Naive thymus-derived CD4-positive, alpha-beta T cell (primary cell): ENCODE measurements around the gene FAM156B. TPM values are rescaled to one million over a fixed set of nuclear protein-coding genes. Genes with fewer than 3 reads are reported as not detected.
"Not testable (repeated sequence)": the region's sequence is repeated elsewhere in the genome, so short reads cannot be mapped to it uniquely, and the experiment has no call there.

ENCODE experiments used
- ATAC-seq: fragments of 150-1000 bp; cut with Tn5 transposase; 2 replicates; pipeline ENCODE4 v1.10.0; 2021; ENCODE audit warnings: mild to moderate bottlenecking, moderate library complexity
- CTCF ChIA-PET: fragments of 350-600 bp; sonication (Branson Sonifier 250); formaldehyde crosslinking; loops from one replicate; lab custom pipeline; 2021; ENCODE audit warnings: antibody characterized with exemption; lab: Charles Lee
- POLR2A ChIA-PET: fragments of 350-600 bp; sonication (Branson Sonifier 250); formaldehyde crosslinking; loops from one replicate; lab custom pipeline; 2021; ENCODE audit warnings: antibody characterized with exemption, inconsistent platforms; lab: Charles Lee
- DNase-seq, 9 donors: peaks; one replicate each; pipeline versions ENCODE4 v3.0.0 to v3.0.0-alpha.2; 2020 to 2022; ENCODE audit warnings: mixed read lengths in 1 of 9
- H3K27ac ChIP-seq: one replicate; pipeline ENCODE4 v1.7.0; 2013; ENCODE audit warnings: mild to moderate bottlenecking, low read depth, low read length, moderate library complexity
- H3K27me3 ChIP-seq, 2 donors: one replicate each; pipeline ENCODE4 v1.7.0; 2013; ENCODE audit warnings: low read length in 2 of 2, mild to moderate bottlenecking in 2 of 2, moderate library complexity in 2 of 2; ENCODE audit not compliant: control insufficient read depth in 2 of 2, insufficient read depth in 2 of 2
- H3K36me3 ChIP-seq, 3 experiments: 1 replicate in 2 of 3; 2 replicates in 1 of 3; pipeline ENCODE4 v1.7.0; 2013; ENCODE audit warnings: low read length in 3 of 3, mild to moderate bottlenecking in 3 of 3, moderate library complexity in 1 of 3; ENCODE audit not compliant: insufficient read depth in 3 of 3, control insufficient read depth in 2 of 3
- H3K4me1 ChIP-seq, 2 donors: one replicate each; pipeline ENCODE4 v1.7.0; 2013; ENCODE audit warnings: low read length in 2 of 2, mild to moderate bottlenecking in 2 of 2, moderate library complexity in 1 of 2; ENCODE audit not compliant: control insufficient read depth in 2 of 2, insufficient read depth in 2 of 2
- H3K4me3 ChIP-seq: 2 replicates; pipeline ENCODE4 v1.7.0; 2013; ENCODE audit warnings: mild to moderate bottlenecking, low read length
- H3K9me3 ChIP-seq, 3 experiments: 1 replicate in 2 of 3; 2 replicates in 1 of 3; pipeline ENCODE4 v1.7.0; 2013; ENCODE audit warnings: low read length in 3 of 3; ENCODE audit not compliant: control insufficient read depth in 2 of 3
- H3K27ac Mint-ChIP-seq, 9 donors: one replicate each; pipeline ENCODE4 v1.8.0; 2020 to 2022; ENCODE audit warnings: mixed read lengths in 9 of 9, mild to moderate bottlenecking in 8 of 9, moderate library complexity in 5 of 9, inconsistent platforms in 2 of 9
- H3K27me3 Mint-ChIP-seq, 5 donors: one replicate each; pipeline ENCODE4 v1.8.0; 2021 to 2022; ENCODE audit warnings: mixed read lengths in 5 of 5, mild to moderate bottlenecking in 1 of 5
- H3K36me3 Mint-ChIP-seq, 5 donors: one replicate each; pipeline ENCODE4 v1.8.0; 2020 to 2022; ENCODE audit warnings: mixed read lengths in 5 of 5, mild to moderate bottlenecking in 3 of 5, inconsistent platforms in 1 of 5
- H3K4me1 Mint-ChIP-seq, 7 donors: one replicate each; pipeline ENCODE4 v1.8.0; 2020 to 2022; ENCODE audit warnings: mixed read lengths in 7 of 7, mild to moderate bottlenecking in 3 of 7, inconsistent platforms in 1 of 7
- H3K4me3 Mint-ChIP-seq, 10 donors: one replicate each; pipeline ENCODE4 v1.8.0; 2020 to 2022; ENCODE audit warnings: mild to moderate bottlenecking in 10 of 10, mixed read lengths in 10 of 10, moderate library complexity in 6 of 10, inconsistent platforms in 2 of 10
- H3K9me3 Mint-ChIP-seq, 11 donors: one replicate each; pipeline ENCODE4 v1.8.0; 2020 to 2022; ENCODE audit warnings: mixed read lengths in 11 of 11, mild to moderate bottlenecking in 4 of 11, inconsistent platforms in 1 of 11, moderate library complexity in 1 of 11
- intact Hi-C, 2 donors: fragments of 100-400 bp; cut with micrococcal nuclease; formaldehyde crosslinking; loops; one replicate each; pipeline ENCODE4 v1.15.1; 2023
- polyA plus RNA-seq, 2 donors: library from polyadenylated mRNA; unstranded; fragments of 300-500 nt; fragmentation: Illumina TruSeq; gene quantifications; one replicate each; pipeline ENCODE4 v1.2.3, GENCODE V29; 2021
- total RNA-seq, 6 experiments: library from RNA in 5 of 6; stranded (reverse) in 5 of 6; gene quantifications; 1 replicate in 5 of 6; 2 replicates in 1 of 6; pipeline ENCODE4 v1.2.3 and lab custom pipeline; 2021 to 2026

Gene FAM156B
- total and polyA plus RNA-seq, 7 experiments from 2014 or later = 7.4 to 17.3 (median 10.1) TPM

- H3K27me3 ChIP-seq = not testable (repeated sequence)
These were observed 43.6 kb downstream of the FAM156B start for GRCh38 chrX:52940704-52941103.

GRCh38 chrX:52941728-52942127 lies 44.6 kb downstream of the FAM156B start:
- H3K36me3 Mint-ChIP-seq, H3K4me3 Mint-ChIP-seq, H3K27ac ChIP-seq, H3K4me3 ChIP-seq, H3K27ac Mint-ChIP-seq, H3K4me1 ChIP-seq, CTCF ChIA-PET, POLR2A ChIA-PET, ATAC-seq, H3K9me3 Mint-ChIP-seq, intact Hi-C loops, H3K36me3 ChIP-seq, DNase-seq, H3K9me3 ChIP-seq, H3K27me3 ChIP-seq, H3K4me1 Mint-ChIP-seq, H3K27me3 Mint-ChIP-seq: not testable (repeated sequence)

More at GRCh38 chrX:52940704-52941103, 43.6 kb downstream of the FAM156B start:
- H3K9me3 ChIP-seq, ATAC-seq, H3K27ac Mint-ChIP-seq, H3K4me1 ChIP-seq, H3K27ac ChIP-seq, H3K36me3 ChIP-seq, H3K36me3 Mint-ChIP-seq, intact Hi-C loops, H3K27me3 Mint-ChIP-seq, H3K9me3 Mint-ChIP-seq, DNase-seq, POLR2A ChIA-PET, H3K4me1 Mint-ChIP-seq, H3K4me3 Mint-ChIP-seq, CTCF ChIA-PET, H3K4me3 ChIP-seq: not testable (repeated sequence)

- H3K27ac Mint-ChIP-seq, H3K27me3 ChIP-seq, intact Hi-C loops, H3K9me3 ChIP-seq, ATAC-seq, H3K36me3 Mint-ChIP-seq, H3K4me3 ChIP-seq, POLR2A ChIA-PET, H3K36me3 ChIP-seq, H3K27me3 Mint-ChIP-seq, H3K9me3 Mint-ChIP-seq, H3K27ac ChIP-seq, H3K4me3 Mint-ChIP-seq, CTCF ChIA-PET, DNase-seq, H3K4me1 Mint-ChIP-seq, H3K4me1 ChIP-seq: not testable (repeated sequence)
These were observed 48.8 kb downstream of the FAM156B start for GRCh38 chrX:52945838-52946494.

- POLR2A ChIA-PET, H3K9me3 ChIP-seq, H3K4me3 ChIP-seq, H3K9me3 Mint-ChIP-seq, ATAC-seq, H3K27ac ChIP-seq, H3K36me3 ChIP-seq, CTCF ChIA-PET, H3K4me3 Mint-ChIP-seq, H3K27me3 Mint-ChIP-seq, H3K36me3 Mint-ChIP-seq, DNase-seq, H3K27me3 ChIP-seq, intact Hi-C loops, H3K27ac Mint-ChIP-seq, H3K4me1 ChIP-seq, H3K4me1 Mint-ChIP-seq: not testable (repeated sequence)
These were observed 50.4 kb downstream of the FAM156B start for GRCh38 chrX:52947501-52947900.

GRCh38 chrX:52948265-52948664 lies 51.1 kb downstream of the FAM156B start:
- POLR2A ChIA-PET, H3K4me1 Mint-ChIP-seq, H3K9me3 ChIP-seq, H3K27ac Mint-ChIP-seq, H3K4me3 Mint-ChIP-seq, H3K4me1 ChIP-seq, H3K4me3 ChIP-seq, ATAC-seq, CTCF ChIA-PET, H3K27me3 ChIP-seq, DNase-seq, H3K36me3 ChIP-seq, intact Hi-C loops, H3K36me3 Mint-ChIP-seq, H3K27me3 Mint-ChIP-seq, H3K27ac ChIP-seq, H3K9me3 Mint-ChIP-seq: not testable (repeated sequence)

- H3K9me3 ChIP-seq, H3K4me3 ChIP-seq, H3K27ac Mint-ChIP-seq, H3K27ac ChIP-seq, intact Hi-C loops, CTCF ChIA-PET, H3K9me3 Mint-ChIP-seq, H3K4me3 Mint-ChIP-seq, H3K36me3 Mint-ChIP-seq, ATAC-seq, POLR2A ChIA-PET, H3K36me3 ChIP-seq, H3K4me1 Mint-ChIP-seq, H3K4me1 ChIP-seq, H3K27me3 Mint-ChIP-seq, H3K27me3 ChIP-seq, DNase-seq: not testable (repeated sequence)
These were observed 52.2 kb downstream of the FAM156B start for GRCh38 chrX:52949325-52949724.

- ATAC-seq, H3K4me3 ChIP-seq, H3K27me3 Mint-ChIP-seq, H3K36me3 Mint-ChIP-seq, H3K4me1 ChIP-seq, DNase-seq, H3K27me3 ChIP-seq, H3K9me3 ChIP-seq, H3K27ac ChIP-seq, H3K36me3 ChIP-seq, H3K4me3 Mint-ChIP-seq, POLR2A ChIA-PET, intact Hi-C loops, H3K9me3 Mint-ChIP-seq, H3K27ac Mint-ChIP-seq, H3K4me1 Mint-ChIP-seq, CTCF ChIA-PET: not testable (repeated sequence)
These were observed 52.8 kb downstream of the FAM156B start for GRCh38 chrX:52949884-52950283.
